G401 (cell line): ENCODE results near the gene ADA. TPM values are rescaled to one million over a fixed set of nuclear protein-coding genes. Genes with fewer than 3 reads are reported as not detected.
"Not testable (repeated sequence)": the region's sequence is repeated elsewhere in the genome, so short reads cannot be mapped to it uniquely, and the experiment has no call there.

ENCODE experiments used
- DNase-seq: peaks from one replicate; pipeline ENCODE4 v3.0.0-alpha.2; 2015; ENCODE audit warnings: low spot score
- in situ Hi-C: cut with HindIII; loops from 2 replicates; pipeline ENCODE4 v1.10.0; 2016; ENCODE audit warnings: low sequenced_read_pairs, mixed read lengths
- total RNA-seq: library from RNA; depleted of rRNA; stranded (reverse); fragments of >200 nt; shearing (Covaris generic); gene quantifications from 2 replicates; pipeline ENCODE4 v1.2.3, GENCODE V29; 2014

The ADA gene
- total RNA-seq, 1 experiment from 2014 or later, result 47.6 TPM

DNA sequence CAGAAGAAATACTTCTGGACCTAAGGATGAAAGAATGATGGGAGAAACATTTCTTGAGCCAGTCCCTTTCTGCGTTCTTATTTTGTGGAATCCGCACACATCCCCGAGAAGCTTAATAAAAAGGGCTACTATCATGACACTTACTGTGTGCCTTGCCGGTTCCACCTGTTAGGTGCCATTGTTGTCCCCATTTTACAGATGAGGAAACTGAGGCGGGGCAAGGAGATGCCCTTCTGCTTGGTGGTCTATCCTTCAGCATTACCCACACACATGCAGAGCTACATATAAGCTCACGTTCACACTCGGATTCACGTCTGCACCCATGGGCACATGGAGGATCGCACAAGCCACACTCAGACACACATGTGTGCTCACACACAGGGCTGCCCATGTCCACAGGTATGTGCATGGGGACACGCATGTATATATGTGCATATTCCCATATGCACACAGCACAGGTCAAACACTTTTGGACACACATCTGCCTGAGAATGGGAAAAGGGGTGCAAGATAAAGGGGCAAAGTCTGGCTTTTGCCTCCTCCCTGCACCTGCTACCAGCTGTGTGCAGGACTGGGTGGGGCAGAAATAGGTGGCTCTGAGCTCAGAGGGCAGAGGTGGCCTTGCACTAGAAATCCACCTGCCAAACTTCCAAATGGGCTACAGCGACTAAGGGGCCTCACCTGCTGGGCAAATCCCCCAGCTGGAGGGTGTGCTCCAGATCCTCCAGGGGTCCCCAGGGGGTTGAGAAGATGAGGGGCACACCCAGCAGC, 30.5 kb upstream of the ADA start:
- no peak for DNase-seq
- in situ Hi-C loops, result no loop called here

- no peak for DNase-seq
- in situ Hi-C loops, result no loop called here
These were observed 27.6 kb upstream of the ADA start for GRCh38 chr20:44678990-44679611.

GRCh38 chr20:44678242-44678641, 26.7 kb upstream of the ADA start:
- DNase-seq, result no peak
- in situ Hi-C loops, result no loop called here

DNA sequence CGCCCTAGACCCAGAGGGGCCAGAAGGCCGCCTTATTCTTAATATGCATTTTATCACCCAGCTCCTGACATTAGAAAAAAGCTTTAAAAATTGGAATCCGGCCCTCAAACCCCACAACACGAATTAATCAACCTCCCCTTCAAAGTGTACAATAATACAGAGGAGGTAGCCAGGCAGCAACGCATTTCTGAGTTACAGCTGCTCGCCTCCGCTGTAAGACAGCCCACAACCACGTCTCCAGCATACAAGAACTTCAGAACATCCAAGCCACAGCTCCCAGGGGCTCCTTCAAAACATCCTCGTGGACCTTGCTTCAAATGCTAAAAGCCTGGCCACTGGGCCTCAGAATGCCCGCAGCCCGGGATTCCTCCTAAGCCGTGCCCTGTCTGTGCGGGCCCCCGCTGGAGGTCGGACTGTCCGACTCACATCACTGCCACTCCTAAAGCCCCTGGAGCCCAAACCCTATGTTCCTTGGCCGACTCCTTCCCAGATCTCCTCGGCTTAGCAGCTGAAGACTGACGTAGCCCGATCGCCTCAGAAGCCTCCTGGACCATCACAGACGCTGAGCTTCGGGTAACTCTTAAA, 20.9 kb upstream of the ADA start:
- in situ Hi-C loops, DNase-seq: not testable (repeated sequence)

- in situ Hi-C loops, result not testable (repeated sequence)
These were observed 20.0 kb upstream of the ADA start for GRCh38 chr20:44671541-44671940.

DNA sequence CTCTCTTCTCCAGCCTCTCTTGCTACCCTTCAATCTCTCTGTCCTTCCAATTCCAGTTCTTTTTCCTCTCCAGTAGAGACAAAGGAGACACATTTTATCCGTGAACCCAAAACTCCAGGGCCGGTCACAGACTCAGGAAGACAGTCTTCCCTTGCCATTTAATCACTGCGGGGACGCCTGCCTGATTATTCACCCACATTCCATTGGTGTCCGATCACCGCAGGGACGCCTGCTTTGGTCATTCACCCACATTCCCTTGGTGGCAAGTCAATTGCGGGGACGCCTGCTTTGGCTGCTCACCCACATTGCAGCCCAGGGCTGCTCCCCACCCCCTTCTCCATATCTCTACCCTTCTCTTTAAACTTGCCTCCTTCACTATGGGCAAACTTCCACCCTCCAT, 19.4 kb upstream of the ADA start:
- DNase-seq, in situ Hi-C loops: not testable (repeated sequence)

More at GRCh38 chr20:44671541-44671940, 20.0 kb upstream of the ADA start:
- not testable (repeated sequence) for DNase-seq

DNA sequence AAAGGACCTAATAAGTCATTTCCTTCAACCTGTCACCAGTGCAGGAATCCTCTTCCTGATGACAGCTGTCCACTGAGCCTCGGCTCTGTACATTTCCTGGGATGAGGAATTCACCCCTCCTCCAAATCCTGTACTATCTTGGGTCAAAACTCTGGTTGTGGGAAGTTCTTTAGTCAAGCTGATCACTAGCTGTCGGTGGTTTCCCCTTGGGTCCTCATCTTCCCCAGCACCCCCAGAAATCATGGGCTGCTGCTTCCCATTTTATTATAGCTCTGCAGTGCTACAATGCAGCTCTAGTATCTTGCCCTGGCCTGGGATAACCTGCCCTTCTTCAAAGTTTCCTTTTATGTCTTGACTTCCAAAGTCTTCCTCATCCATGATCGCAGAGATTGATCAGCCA, 14.6 kb upstream of the ADA start:
- in situ Hi-C loops, result no loop called here
- no peak for DNase-seq

GRCh38 chr20:44664131-44664530, 12.6 kb upstream of the ADA start:
- in situ Hi-C loops, result no loop called here

GRCh38 chr20:44662261-44662660, 10.8 kb upstream of the ADA start:
- in situ Hi-C loops, result no loop called here
- no peak for DNase-seq

More at GRCh38 chr20:44664131-44664530, 12.6 kb upstream of the ADA start:
- no peak for DNase-seq

DNA sequence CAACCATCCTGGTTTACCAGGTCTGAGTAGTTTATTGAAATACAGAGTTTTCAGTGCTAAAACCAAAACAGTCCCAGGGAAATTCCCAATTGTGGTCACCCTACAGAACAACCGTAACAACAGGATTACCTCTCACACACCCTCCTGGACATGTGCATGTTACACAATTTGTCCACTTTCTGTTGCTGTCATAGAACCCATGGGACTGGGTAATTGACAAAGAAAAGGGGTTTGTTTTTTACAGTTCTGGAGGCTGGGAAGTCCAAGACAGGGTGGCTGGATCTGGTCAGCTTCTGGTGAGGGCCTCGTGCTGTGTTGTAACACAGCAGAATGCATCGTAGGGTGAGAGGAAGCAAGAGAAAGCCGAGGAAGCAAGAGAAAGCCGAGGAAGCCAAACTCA, 9.1 kb upstream of the ADA start:
- DNase-seq, result no peak
- in situ Hi-C loops, result no loop called here

GRCh38 chr20:44659931-44660330, 8.4 kb upstream of the ADA start:
- in situ Hi-C loops, result no loop called here

DNA sequence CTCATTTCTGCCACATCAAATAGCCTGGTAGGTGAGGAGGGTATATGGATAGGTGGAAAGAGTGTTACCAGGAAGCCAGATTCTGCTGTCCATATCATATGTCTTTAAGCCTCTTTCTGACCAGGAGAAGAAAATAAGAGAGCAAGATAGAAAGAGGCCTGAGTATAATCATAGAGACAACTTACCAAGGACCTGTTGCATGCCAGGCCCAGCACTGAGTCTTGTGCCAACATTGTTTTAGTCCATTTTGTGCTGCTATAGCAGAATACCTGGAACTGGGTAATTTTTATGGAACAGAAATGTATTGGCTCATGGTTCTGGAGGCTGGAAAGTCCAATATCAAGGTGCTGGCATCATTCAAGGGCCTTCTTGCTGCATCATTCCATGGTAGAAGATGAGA, 7.3 kb upstream of the ADA start:
- in situ Hi-C loops, result no loop called here
- DNase-seq, result no peak

More at GRCh38 chr20:44659931-44660330, 8.4 kb upstream of the ADA start:
- DNase-seq, result no peak

DNA sequence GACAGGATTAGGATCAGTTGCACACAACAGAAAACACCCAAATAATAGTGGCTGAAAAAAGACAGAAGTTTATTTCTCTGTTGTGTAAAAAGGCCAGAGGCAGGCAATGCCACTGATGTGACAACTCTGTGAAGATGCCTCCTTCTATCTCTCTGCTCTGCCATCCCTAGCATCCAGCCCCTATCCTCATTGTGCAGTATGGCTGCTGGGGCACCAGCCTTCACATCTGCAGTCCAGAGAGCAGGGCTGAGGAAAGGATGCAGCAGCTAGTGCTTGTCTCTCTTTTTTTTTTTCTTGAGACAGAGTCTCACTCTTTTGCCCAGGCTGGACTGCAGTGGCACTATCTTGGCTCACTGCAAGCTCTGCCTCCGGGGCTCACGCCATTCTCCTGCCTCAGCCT, 6.4 kb upstream of the ADA start:
- in situ Hi-C loops, result no loop called here
- no peak for DNase-seq

DNA sequence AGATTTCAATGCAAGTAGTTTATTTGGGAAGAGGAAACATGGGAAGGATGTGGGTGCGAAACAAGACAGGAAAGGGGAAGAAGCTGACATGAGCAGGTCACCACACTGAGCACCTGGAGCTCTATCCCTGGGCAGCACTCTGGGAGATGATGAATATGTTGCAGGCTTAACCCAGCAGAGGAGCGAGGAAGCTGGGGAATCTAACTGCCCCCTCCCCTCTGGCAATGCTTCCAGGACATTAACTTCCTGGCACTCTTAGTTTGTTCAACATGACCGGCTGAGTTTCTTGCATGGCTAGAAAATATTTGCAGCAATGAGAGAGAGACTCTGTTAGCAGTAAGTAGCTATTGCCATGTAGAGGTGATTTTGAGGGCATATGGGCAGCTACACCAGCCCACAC, 4.9 kb upstream of the ADA start:
- in situ Hi-C loops, result no loop called here
- DNase-seq, result no peak

DNA sequence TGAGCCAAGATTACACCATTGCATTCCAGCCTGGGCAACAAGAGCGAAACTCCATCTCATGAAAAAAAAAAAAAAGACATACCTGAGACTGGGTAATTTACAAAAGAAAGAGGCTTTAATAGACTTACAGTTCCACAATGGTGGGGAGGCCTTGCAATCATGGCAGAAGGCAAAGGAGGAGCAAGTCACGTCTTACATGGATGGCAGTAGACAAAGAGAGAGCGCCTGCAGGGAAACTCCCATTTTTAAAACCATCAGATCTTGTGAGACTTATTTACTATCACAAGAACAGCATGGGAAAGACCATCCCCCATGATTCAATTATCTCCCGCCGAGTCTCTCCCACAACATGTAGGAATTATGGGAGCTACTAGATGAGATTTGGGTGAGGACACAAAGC, 2.7 kb upstream of the ADA start:
- in situ Hi-C loops, result not testable (repeated sequence)

GRCh38 chr20:44653546-44653945, 2.0 kb upstream of the ADA start:
- DNase-seq, result no peak
- in situ Hi-C loops, result no loop called here

More for the DNA sequence above, 2.7 kb upstream of the ADA start:
- DNase-seq, result not testable (repeated sequence)

DNA sequence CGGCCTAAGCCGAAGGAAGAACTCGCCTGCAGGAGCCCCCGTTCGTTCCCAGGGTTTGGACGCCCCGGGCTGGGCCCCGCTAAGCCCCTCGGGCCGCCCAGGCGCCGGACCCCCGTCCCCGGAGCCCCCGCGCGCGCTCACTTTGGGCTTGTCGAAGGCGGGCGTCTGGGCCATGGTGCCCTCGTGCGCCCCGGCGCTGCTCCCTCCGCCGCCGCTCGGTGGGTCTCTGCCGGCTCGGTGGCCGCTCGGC, 140 bp downstream of the ADA start:
- no peak for DNase-seq
- in situ Hi-C loops, result no loop called here

DNA sequence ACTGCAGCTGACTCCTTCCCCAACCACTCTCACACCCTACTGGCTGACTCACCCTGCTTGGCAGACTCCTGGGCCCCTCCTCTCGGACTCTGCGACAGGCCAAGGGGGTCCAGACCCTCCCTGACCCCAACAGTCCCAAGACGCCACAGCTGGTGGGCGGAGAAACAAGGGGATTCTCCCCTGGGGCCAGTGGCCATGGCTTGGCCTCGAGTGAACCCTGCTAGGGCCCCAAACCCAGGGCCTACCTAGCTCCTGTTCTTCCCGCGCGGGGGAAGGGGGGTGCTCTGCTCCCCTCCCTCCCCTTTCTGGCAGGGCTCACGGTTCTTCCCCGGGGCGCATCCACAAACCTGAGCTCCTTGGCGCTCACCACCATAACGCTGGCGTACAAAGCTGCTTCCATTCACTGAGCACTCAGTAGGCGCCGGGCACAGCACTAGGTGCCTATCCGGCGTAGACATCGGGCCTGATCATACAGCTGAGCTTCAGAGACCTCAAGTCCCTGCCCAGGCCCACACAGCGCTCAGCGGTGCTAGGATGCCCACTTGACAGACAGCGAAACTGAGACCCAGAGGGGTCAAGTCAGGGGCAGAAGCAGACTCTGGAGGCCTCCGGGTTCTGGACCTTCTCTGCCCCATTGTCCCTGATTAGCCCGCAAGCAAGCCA, 597 bp downstream of the ADA start:
- in situ Hi-C loops, result no loop called here
- no peak for DNase-seq

- DNase-seq, result no peak
- in situ Hi-C loops, result no loop called here
These were observed 1.5 kb downstream of the ADA start for GRCh38 chr20:44649976-44650375.

GRCh38 chr20:44649126-44649525, 2.4 kb downstream of the ADA start:
- in situ Hi-C loops, result no loop called here
- no peak for DNase-seq
